HG02642 (cell line): Measurements from ENCODE around the gene ATP8B3.

Experiments used
- ATAC-seq: cut with Tn5 transposase; IDR thresholded peaks from one replicate; pipeline ENCODE4 v1.9.1; 2021; ENCODE audit warnings: mild to moderate bottlenecking; ENCODE audit not compliant: unreplicated experiment, poor library complexity

The ATP8B3 gene

GRCh38 chr19:1775951-1776605 is 36.0 kb downstream of the ATP8B3 start:
- no peak for ATAC-seq

GRCh38 chr19:1774989-1775772 is 36.9 kb downstream of the ATP8B3 start:
- no peak for ATAC-seq

- ATAC-seq = no peak
Observed at GRCh38 chr19:1773184-1773583, 38.9 kb downstream of the ATP8B3 start.

- no peak for ATAC-seq
Observed at GRCh38 chr19:1770866-1771576, 41.1 kb downstream of the ATP8B3 start.

GRCh38 chr19:1769645-1769985 is 42.5 kb downstream of the ATP8B3 start:
- no peak for ATAC-seq

GRCh38 chr19:1768918-1769644 is 43.0 kb downstream of the ATP8B3 start:
- no peak for ATAC-seq

- no peak for ATAC-seq
Observed at GRCh38 chr19:1768248-1768647, 43.8 kb downstream of the ATP8B3 start.

- no peak for ATAC-seq
Observed at GRCh38 chr19:1767464-1767933, 44.6 kb downstream of the ATP8B3 start.

GRCh38 chr19:1766800-1767352 is 45.2 kb downstream of the ATP8B3 start:
- ATAC-seq = no peak

GRCh38 chr19:1765904-1766799 is 45.9 kb downstream of the ATP8B3 start:
- ATAC-seq = no peak

GRCh38 chr19:1765232-1765903 is 46.7 kb downstream of the ATP8B3 start:
- no peak for ATAC-seq

GRCh38 chr19:1764729-1765128 is 47.3 kb downstream of the ATP8B3 start:
- ATAC-seq = no peak

- no peak for ATAC-seq
Observed at GRCh38 chr19:1763648-1764639, 48.1 kb downstream of the ATP8B3 start.

GRCh38 chr19:1762243-1763117 is 49.6 kb downstream of the ATP8B3 start:
- ATAC-seq = no peak

- no peak for ATAC-seq
Observed at GRCh38 chr19:1761528-1762242, 50.4 kb downstream of the ATP8B3 start.
